GM20000 (cell line): ENCODE results near the gene CCDC85A.

Source experiments
- DNase-seq: peaks from one replicate; pipeline ENCODE4 v3.0.0; 2012; ENCODE audit warnings: low spot score
- TF ChIP-seq, protein P1 (sequence below): IDR thresholded peaks from 2 replicates; pipeline ENCODE4 v1.5.1; 2012; ENCODE audit warnings: mild to moderate bottlenecking, control low read depth; ENCODE audit errors: extremely low read depth, missing control alignments

CCDC85A gene

GRCh38 chr2:56182420-56182819 lies 1.4 kb upstream of the CCDC85A start:
- no peak for DNase-seq
- TF ChIP-seq, protein P1, sequence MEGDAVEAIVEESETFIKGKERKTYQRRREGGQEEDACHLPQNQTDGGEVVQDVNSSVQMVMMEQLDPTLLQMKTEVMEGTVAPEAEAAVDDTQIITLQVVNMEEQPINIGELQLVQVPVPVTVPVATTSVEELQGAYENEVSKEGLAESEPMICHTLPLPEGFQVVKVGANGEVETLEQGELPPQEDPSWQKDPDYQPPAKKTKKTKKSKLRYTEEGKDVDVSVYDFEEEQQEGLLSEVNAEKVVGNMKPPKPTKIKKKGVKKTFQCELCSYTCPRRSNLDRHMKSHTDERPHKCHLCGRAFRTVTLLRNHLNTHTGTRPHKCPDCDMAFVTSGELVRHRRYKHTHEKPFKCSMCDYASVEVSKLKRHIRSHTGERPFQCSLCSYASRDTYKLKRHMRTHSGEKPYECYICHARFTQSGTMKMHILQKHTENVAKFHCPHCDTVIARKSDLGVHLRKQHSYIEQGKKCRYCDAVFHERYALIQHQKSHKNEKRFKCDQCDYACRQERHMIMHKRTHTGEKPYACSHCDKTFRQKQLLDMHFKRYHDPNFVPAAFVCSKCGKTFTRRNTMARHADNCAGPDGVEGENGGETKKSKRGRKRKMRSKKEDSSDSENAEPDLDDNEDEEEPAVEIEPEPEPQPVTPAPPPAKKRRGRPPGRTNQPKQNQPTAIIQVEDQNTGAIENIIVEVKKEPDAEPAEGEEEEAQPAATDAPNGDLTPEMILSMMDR, result no peak

GRCh38 chr2:56184500-56185011 lies 766 bp downstream of the CCDC85A start:
- DNase-seq, result no peak
- TF ChIP-seq, protein P1, result no peak

DNA sequence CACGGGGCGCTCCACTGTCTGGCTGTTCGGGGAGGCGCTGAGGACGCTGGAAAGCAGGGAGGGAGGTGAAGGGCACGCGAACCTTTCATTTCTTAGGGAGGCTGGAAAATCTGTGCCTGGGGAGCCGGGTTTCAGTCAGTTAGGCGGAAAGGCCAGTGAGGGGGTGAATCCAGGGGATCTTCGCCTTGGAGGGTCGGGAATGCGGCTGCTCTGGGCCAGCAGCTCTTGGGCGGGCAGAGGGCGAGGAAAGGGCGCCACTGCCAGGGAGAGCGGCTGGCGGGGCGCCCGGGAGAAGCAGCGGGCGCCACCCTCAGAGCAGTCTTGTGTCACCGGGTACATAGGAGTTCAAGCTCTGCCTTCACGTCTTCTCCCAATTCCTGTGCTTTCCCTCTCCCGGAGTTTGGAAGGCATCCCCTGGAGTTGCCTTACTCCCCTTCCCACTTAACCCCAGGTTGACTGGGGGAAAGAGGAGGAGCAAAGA lies 1.4 kb downstream of the CCDC85A start:
- TF ChIP-seq, protein P1, result no peak
- DNase-seq, result no peak

GRCh38 chr2:56185582-56186046 lies 1.8 kb downstream of the CCDC85A start:
- TF ChIP-seq, protein P1, result no peak
- no peak for DNase-seq

DNA sequence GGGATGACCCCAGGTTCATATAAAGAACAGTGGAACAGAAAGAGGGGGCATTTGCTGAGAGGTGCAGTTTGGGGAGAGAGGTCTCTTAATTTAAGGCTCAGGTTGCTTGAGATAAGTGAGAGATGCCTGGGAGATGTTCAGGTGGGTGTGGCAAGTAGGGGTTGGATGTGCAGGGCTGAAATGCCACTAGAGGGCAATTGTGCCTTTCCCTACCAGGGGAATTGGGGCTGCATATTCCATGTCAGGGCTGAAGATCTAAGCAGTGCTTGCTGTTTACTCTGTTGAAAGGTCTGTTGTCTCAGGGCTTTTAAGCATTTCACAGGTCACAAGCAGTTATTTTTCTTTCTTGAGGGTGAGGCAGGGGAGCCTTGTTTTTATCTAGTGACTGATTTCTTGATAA lies 7.8 kb downstream of the CCDC85A start:
- TF ChIP-seq, protein P1, result no peak
- no peak for DNase-seq

- TF ChIP-seq, protein P1, result no peak
- DNase-seq, result no peak
Observed at GRCh38 chr2:56192664-56193305, 9.0 kb downstream of the CCDC85A start.

DNA sequence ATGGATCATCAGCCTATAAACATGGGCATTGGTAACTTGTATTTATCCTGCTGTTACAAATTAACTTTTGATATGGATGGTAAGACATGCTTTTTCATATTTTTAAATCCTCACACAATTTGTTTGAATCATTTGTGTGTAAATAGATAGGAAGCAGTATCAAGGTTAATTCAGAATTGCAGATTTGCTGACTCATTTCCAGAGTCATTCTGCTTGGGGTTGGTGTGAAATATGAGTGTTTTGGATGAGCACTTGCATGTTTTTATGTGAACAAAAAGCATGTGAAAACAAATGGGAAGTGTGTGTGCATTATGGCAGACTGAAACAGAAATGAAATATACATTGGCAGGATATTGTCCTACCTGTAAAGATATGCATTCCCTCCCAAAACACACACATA lies 11.8 kb downstream of the CCDC85A start:
- DNase-seq, result no peak
- TF ChIP-seq, protein P1, result no peak
